ENCODE data around the gene CYP3A4. TPM values are rescaled to one million over a fixed set of nuclear protein-coding genes. Genes with fewer than 3 reads are reported as not detected.
"Not testable (repeated sequence)": the region's sequence is repeated elsewhere in the genome, so short reads cannot be mapped to it uniquely, and the experiment has no call there.

Gene CYP3A4
- polyA plus RNA-seq (ENCODE audit: insufficient read length): 0.22 TPM

- DNase-seq (ENCODE audit: low read depth): no peak
Observed at GRCh38 chr7:99784007-99784406, at the start of gene CYP3A4. TSS of gene CYP3A4 (minus strand) at chr7:99784184. CDS start at chr7:99784081, 103 bp downstream.

- no peak for DNase-seq (ENCODE audit: low read depth)
Observed at GRCh38 chr7:99833289-99833877, 49.4 kb upstream of the CYP3A4 start.

GRCh38 chr7:99831595-99831994 is 47.6 kb upstream of the CYP3A4 start:
- DNase-seq (ENCODE audit: low read depth): no peak

- no peak for DNase-seq (ENCODE audit: low read depth)
Observed at GRCh38 chr7:99829524-99830160, 45.7 kb upstream of the CYP3A4 start.

GRCh38 chr7:99828811-99829210 is 44.8 kb upstream of the CYP3A4 start:
- no peak for DNase-seq (ENCODE audit: low read depth)

- no peak for DNase-seq (ENCODE audit: low read depth)
Observed at GRCh38 chr7:99827040-99827778, 43.2 kb upstream of the CYP3A4 start.

GRCh38 chr7:99825873-99826272 is 41.9 kb upstream of the CYP3A4 start:
- no peak for DNase-seq (ENCODE audit: low read depth)

- DNase-seq (ENCODE audit: low read depth): no peak
Observed at GRCh38 chr7:99825452-99825851, 41.5 kb upstream of the CYP3A4 start.

GRCh38 chr7:99824091-99824490 is 40.1 kb upstream of the CYP3A4 start:
- DNase-seq (ENCODE audit: low read depth): no peak

GRCh38 chr7:99822731-99823718 is 39.0 kb upstream of the CYP3A4 start:
- no peak for DNase-seq (ENCODE audit: low read depth)

GRCh38 chr7:99820408-99821027 is 36.5 kb upstream of the CYP3A4 start:
- DNase-seq (ENCODE audit: low read depth): no peak

- no peak for DNase-seq (ENCODE audit: low read depth)
Observed at GRCh38 chr7:99808766-99809165, 24.8 kb upstream of the CYP3A4 start.

- no peak for DNase-seq (ENCODE audit: low read depth)
Observed at GRCh38 chr7:99806839-99807478, 23.0 kb upstream of the CYP3A4 start.

GRCh38 chr7:99805641-99806040 is 21.7 kb upstream of the CYP3A4 start:
- no peak for DNase-seq (ENCODE audit: low read depth)

GRCh38 chr7:99803118-99803517 is 19.1 kb upstream of the CYP3A4 start:
- DNase-seq (ENCODE audit: low read depth): not testable (repeated sequence)

GRCh38 chr7:99801407-99801806 is 17.4 kb upstream of the CYP3A4 start:
- not testable (repeated sequence) for DNase-seq (ENCODE audit: low read depth)

- no peak for DNase-seq (ENCODE audit: low read depth)
Observed at GRCh38 chr7:99798972-99799371, 15.0 kb upstream of the CYP3A4 start.

- not testable (repeated sequence) for DNase-seq (ENCODE audit: low read depth)
Observed at GRCh38 chr7:99795864-99796263, 11.9 kb upstream of the CYP3A4 start.

GRCh38 chr7:99794585-99795502 is 10.9 kb upstream of the CYP3A4 start:
- no peak for DNase-seq (ENCODE audit: low read depth)

GRCh38 chr7:99793443-99793842 is 9.5 kb upstream of the CYP3A4 start:
- no peak for DNase-seq (ENCODE audit: low read depth)
